Lower lobe of right lung (tissue), 2 donors: ENCODE results near the gene OVAAL. TPM values are rescaled to one million over a fixed set of nuclear protein-coding genes. Genes with fewer than 3 reads are reported as not detected.

ENCODE experiments used
- ATAC-seq, 2 donors: fragments of 200-7000 bp; cut with Tn5 transposase; one replicate each; pipeline ENCODE4 v1.9.1; 2020 to 2022; ENCODE audit warnings: mild to moderate bottlenecking in 2 of 2, moderate library complexity in 2 of 2
- DNase-seq: peaks from one replicate; pipeline ENCODE4 v3.0.0-alpha.2; 2020
- H3K27ac ChIP-seq: fragments of 200-600 bp; one replicate; pipeline ENCODE4 v1.8.0; 2022
- H3K27me3 ChIP-seq: fragments of 200-600 bp; one replicate; pipeline ENCODE4 v1.8.0; 2022; ENCODE audit warnings: low read depth
- H3K36me3 ChIP-seq: fragments of 200-600 bp; one replicate; pipeline ENCODE4 v1.8.0; 2022; ENCODE audit warnings: mild to moderate bottlenecking
- H3K4me1 ChIP-seq: fragments of 200-600 bp; one replicate; pipeline ENCODE4 v1.8.0; 2022
- H3K4me3 ChIP-seq: fragments of 200-600 bp; one replicate; pipeline ENCODE4 v1.8.0; 2022; ENCODE audit warnings: mild to moderate bottlenecking
- H3K9me3 ChIP-seq: fragments of 200-600 bp; one replicate; pipeline ENCODE4 v1.8.0; 2022
- intact Hi-C: fragments of 100-400 bp; cut with DNase I; formaldehyde crosslinking; loops from one replicate; pipeline ENCODE4 v1.11.0; 2022
- total RNA-seq: library from RNA; stranded (reverse); fragmentation: NEBNext Ultra II Directional; extraction: Animal tissue kit (Norgen Biotek cat#: 25700); gene quantifications from one replicate; pipeline ENCODE4 v1.2.1, GENCODE V29; 2021
- TF ChIP-seq, protein P1 (sequence below): fragments of 200-600 bp; IDR thresholded peaks from one replicate; pipeline ENCODE4 v1.8.0; 2022; ENCODE audit warnings: antibody characterized with exemption, mild to moderate bottlenecking
- donor health status: DM: no; HTN: yes; CAD: no; lungs with severe emphysema.

OVAAL gene
- total RNA-seq, 1 donor from 2014 or later = not detected

DNA sequence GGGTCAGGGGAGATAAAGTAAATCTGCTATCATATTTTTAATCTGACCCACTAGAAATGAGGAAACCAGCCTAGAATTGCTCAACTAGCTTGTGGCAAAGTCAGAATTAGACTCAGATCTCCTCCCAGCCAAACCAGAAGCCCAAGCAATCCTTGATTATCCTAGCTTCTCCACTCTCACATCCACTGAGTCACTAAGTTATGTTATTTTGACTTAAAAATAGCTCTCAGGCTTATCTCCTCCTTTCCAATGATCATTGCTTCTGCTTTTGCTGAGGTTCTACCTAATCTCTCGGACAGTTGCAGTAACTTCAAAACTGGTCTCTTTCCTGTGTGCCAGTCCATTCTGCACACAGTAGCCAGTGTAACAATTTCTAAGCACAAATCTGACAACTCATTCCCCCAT lies 22.9 kb downstream of the OVAAL start:
- Histone ChIP-seq H3K4me1 (no peaks in the 10 kb centered on the region), H3K36me3 (no peaks in the 10 kb centered on the region), H3K9me3 (no peaks in the 10 kb centered on the region), H3K27ac (no peak overlapping the region), H3K27me3 (no peaks in the 10 kb centered on the region), H3K4me3 (no peak overlapping the region)
- DNase-seq = no peak
- no peak for ATAC-seq
- intact Hi-C loops = no loop called here
- TF ChIP-seq, protein P1, sequence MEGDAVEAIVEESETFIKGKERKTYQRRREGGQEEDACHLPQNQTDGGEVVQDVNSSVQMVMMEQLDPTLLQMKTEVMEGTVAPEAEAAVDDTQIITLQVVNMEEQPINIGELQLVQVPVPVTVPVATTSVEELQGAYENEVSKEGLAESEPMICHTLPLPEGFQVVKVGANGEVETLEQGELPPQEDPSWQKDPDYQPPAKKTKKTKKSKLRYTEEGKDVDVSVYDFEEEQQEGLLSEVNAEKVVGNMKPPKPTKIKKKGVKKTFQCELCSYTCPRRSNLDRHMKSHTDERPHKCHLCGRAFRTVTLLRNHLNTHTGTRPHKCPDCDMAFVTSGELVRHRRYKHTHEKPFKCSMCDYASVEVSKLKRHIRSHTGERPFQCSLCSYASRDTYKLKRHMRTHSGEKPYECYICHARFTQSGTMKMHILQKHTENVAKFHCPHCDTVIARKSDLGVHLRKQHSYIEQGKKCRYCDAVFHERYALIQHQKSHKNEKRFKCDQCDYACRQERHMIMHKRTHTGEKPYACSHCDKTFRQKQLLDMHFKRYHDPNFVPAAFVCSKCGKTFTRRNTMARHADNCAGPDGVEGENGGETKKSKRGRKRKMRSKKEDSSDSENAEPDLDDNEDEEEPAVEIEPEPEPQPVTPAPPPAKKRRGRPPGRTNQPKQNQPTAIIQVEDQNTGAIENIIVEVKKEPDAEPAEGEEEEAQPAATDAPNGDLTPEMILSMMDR = no peak

DNA sequence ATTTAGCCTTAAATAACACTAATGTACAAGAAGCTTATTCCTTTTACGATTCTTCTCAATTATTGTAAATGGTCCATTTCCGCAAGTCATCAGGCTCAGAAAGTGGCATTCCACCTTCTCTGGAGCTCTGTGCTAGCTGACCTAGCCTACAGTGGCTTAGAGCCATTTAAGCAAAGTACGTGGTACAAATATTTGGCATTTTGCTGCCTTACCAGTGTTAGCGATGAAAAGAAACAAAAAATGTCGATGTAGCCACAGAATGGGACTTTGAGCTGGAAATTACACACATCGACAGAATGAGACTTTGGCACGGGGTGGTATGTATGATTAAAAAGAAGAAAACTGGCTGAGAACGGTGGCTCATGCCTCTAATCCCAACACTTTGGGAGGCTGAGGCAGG lies 26.1 kb downstream of the OVAAL start:
- DNase-seq (no peak), ATAC-seq (no peak)
- H3K27me3 ChIP-seq = no peaks in the 10 kb centered on the region
- H3K4me3 ChIP-seq = no peak overlapping the region
- no peaks in the 10 kb centered on the region for H3K9me3 ChIP-seq
- TF ChIP-seq, protein P1 = no peak
- intact Hi-C loops = no loop called here
- no peak overlapping the region for H3K27ac ChIP-seq
- H3K4me1 ChIP-seq = no peaks in the 10 kb centered on the region
- H3K36me3 ChIP-seq = no peaks in the 10 kb centered on the region

DNA sequence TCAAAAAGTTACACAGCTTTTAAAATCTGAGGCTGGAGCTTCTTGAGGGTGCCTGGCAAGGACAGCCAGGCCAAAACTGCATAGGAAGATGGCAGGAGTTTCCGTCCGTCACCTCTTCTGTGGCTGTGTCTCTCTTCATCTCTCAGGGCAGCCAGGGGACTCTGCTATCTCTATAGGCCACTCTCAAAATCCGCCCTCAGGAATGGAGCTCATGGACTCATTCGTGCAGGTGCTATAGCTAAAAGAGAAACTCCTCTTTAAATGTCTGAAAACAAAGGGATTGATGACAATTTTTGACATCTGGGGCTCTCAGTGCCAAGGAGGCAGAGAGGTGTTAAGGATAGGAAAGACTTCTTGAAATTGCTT lies 27.2 kb downstream of the OVAAL start:
- DNase-seq = no peak
- no peak overlapping the region for H3K4me3 ChIP-seq
- ATAC-seq = no peak
- no peaks in the 10 kb centered on the region for H3K36me3 ChIP-seq
- intact Hi-C loops = no loop called here
- no peaks in the 10 kb centered on the region for H3K27me3 ChIP-seq
- no peak overlapping the region for H3K27ac ChIP-seq
- H3K9me3 ChIP-seq = no peaks in the 10 kb centered on the region
- H3K4me1 ChIP-seq = no peaks in the 10 kb centered on the region
- TF ChIP-seq, protein P1 = no peak

GRCh38 chr1:180586671-180587155 lies 27.9 kb downstream of the OVAAL start:
- Histone ChIP-seq H3K27ac (no peak overlapping the region), H3K4me1 (no peaks in the 10 kb centered on the region), H3K27me3 (no peaks in the 10 kb centered on the region), H3K4me3 (no peak overlapping the region), H3K9me3 (no peaks in the 10 kb centered on the region), H3K36me3 (no peaks in the 10 kb centered on the region)
- no peak for DNase-seq
- no peak for ATAC-seq
- TF ChIP-seq, protein P1 = no peak
- intact Hi-C loops = no loop called here

DNA sequence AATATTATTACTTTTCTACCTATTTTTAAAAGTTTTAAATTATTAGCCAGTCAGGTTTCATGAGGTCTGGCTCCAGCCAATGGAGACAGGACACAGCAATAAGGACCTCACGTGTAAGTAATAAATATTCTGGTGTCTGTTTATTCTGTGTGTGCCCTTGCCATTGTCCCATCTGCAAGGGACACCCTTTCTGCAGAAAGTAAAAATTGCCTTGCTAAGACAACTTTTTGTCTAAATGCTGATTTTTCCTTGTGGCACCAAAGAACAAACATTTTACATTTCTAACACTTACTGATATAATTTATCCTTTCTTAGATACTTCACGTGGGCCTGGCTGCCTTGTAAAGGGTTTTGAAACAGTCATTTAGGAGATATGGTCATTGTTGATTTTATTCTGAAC lies 29.4 kb downstream of the OVAAL start:
- TF ChIP-seq, protein P1 = no peak
- Histone ChIP-seq H3K4me3 (no peak overlapping the region), H3K4me1 (no peaks in the 10 kb centered on the region), H3K36me3 (no peaks in the 10 kb centered on the region), H3K27me3 (no peaks in the 10 kb centered on the region), H3K27ac (no peak overlapping the region), H3K9me3 (no peaks in the 10 kb centered on the region)
- DNase-seq (no peak), ATAC-seq (no peak)
- intact Hi-C loops = no loop called here

GRCh38 chr1:180590889-180591288 lies 32.1 kb downstream of the OVAAL start:
- intact Hi-C loops = no loop called here
- ATAC-seq (no peak), DNase-seq (no peak)
- Histone ChIP-seq H3K27me3 (no peaks in the 10 kb centered on the region), H3K36me3 (no peaks in the 10 kb centered on the region), H3K27ac (no peak overlapping the region), H3K4me1 (no peaks in the 10 kb centered on the region), H3K4me3 (no peak overlapping the region), H3K9me3 (no peaks in the 10 kb centered on the region)
- TF ChIP-seq, protein P1 = no peak
